HepG2 (cell line): ENCODE measurements around the gene TBC1D20. TPM values are rescaled to one million over a fixed set of nuclear protein-coding genes. Genes with fewer than 3 reads are reported as not detected.

ENCODE experiments used
- ARHGAP35 ChIP-seq: sonication (generic); formaldehyde crosslinking; IDR thresholded peaks from 2 replicates; pipeline ENCODE4 v1.9.0; 2022; ENCODE audit warnings: mild to moderate bottlenecking, inconsistent platforms, moderate library complexity, missing genetic modification reagents, borderline replicate concordance
- BRCA1 ChIP-seq: sonication (generic); formaldehyde crosslinking; IDR thresholded peaks from 2 replicates; pipeline ENCODE4 v1.4.0; 2020; ENCODE audit warnings: missing genetic modification reagents
- CENPX ChIP-seq: sonication (generic); formaldehyde crosslinking; IDR thresholded peaks from 2 replicates; pipeline ENCODE4 v1.9.0; 2021; ENCODE audit warnings: mild to moderate bottlenecking, missing genetic modification reagents, moderate library complexity
- DNMT1 ChIP-seq: sonication (generic); formaldehyde crosslinking; IDR thresholded peaks from 2 replicates; pipeline ENCODE4 v1.5.1; 2020; ENCODE audit warnings: mild to moderate bottlenecking, missing genetic modification reagents
- KDM4B ChIP-seq: sonication (generic); formaldehyde crosslinking; IDR thresholded peaks from 2 replicates; pipeline ENCODE4 v1.4.0; 2020; ENCODE audit warnings: missing genetic modification reagents
- KMT2A ChIP-seq: sonication (generic); formaldehyde crosslinking; IDR thresholded peaks from 2 replicates; pipeline ENCODE4 v1.4.0; 2020; ENCODE audit warnings: missing genetic modification reagents
- NFRKB ChIP-seq: fragments of 450-650 bp; IDR thresholded peaks from 2 replicates; pipeline ENCODE4 v1.6.1; 2017
- RFXANK ChIP-seq: IDR thresholded peaks from 2 replicates; pipeline ENCODE4 v1.6.1; 2016
- SNAI1 ChIP-seq: sonication (generic); formaldehyde crosslinking; IDR thresholded peaks from 2 replicates; pipeline ENCODE4 v1.5.0; 2020; ENCODE audit warnings: mild to moderate bottlenecking, missing genetic modification reagents, borderline replicate concordance
- SPEN ChIP-seq: sonication (generic); formaldehyde crosslinking; IDR thresholded peaks from 2 replicates; pipeline ENCODE4 v1.5.1; 2020; ENCODE audit warnings: low read depth, mild to moderate bottlenecking, missing genetic modification reagents
- ZNF121 ChIP-seq: sonication (generic); formaldehyde crosslinking; IDR thresholded peaks from 2 replicates; pipeline ENCODE4 v1.5.0; 2020; ENCODE audit warnings: mild to moderate bottlenecking, missing genetic modification reagents
- ZNF205 ChIP-seq: IDR thresholded peaks from 2 replicates; pipeline ENCODE4 v1.6.1; 2018; ENCODE audit warnings: missing biosample characterization, missing genetic modification reagents
- ZNF383 ChIP-seq: sonication (generic); formaldehyde crosslinking; IDR thresholded peaks from 2 replicates; pipeline ENCODE4 v1.4.0; 2020; ENCODE audit warnings: missing genetic modification reagents, mild to moderate bottlenecking, borderline replicate concordance
- ZNF570 ChIP-seq: sonication (generic); formaldehyde crosslinking; IDR thresholded peaks from 2 replicates; pipeline ENCODE4 v1.4.0; 2020; ENCODE audit warnings: mild to moderate bottlenecking, missing genetic modification reagents, borderline replicate concordance
- ZNF598 ChIP-seq: sonication (generic); formaldehyde crosslinking; IDR thresholded peaks from 2 replicates; pipeline ENCODE4 v1.5.1; 2020; ENCODE audit warnings: mild to moderate bottlenecking, missing genetic modification reagents, borderline replicate concordance
- ZNF605 ChIP-seq: sonication (generic); formaldehyde crosslinking; IDR thresholded peaks from 2 replicates; pipeline ENCODE4 v1.8.0; 2022; ENCODE audit warnings: mild to moderate bottlenecking, missing genetic modification reagents
- ZNF749 ChIP-seq: sonication (generic); formaldehyde crosslinking; IDR thresholded peaks from 2 replicates; pipeline ENCODE4 v1.8.0; 2022; ENCODE audit warnings: mild to moderate bottlenecking, missing genetic modification reagents, moderate library complexity, borderline replicate concordance
- ZNF83 ChIP-seq: sonication (generic); formaldehyde crosslinking; IDR thresholded peaks from 2 replicates; pipeline ENCODE4 v1.4.0; 2020; ENCODE audit warnings: missing genetic modification reagents, mild to moderate bottlenecking, borderline replicate concordance
- ZNF850 ChIP-seq: sonication (generic); formaldehyde crosslinking; conservative IDR thresholded peaks from 2 replicates; pipeline ENCODE4 v1.9.0; 2021; ENCODE audit warnings: mild to moderate bottlenecking, missing genetic modification reagents
- polyA plus RNA-seq, 8 experiments: library from polyadenylated mRNA; depleted of rRNA in 3 of 8; stranded (reverse) in 7 of 8; unstranded in 1 of 8; fragments of >200 nt; fragmentation: Illumina TruSeq in 4 of 8; extraction: Trizol in 4 of 8; gene quantifications; 2 replicates each; pipeline versions ENCODE4 v1.2.1 to v1.2.3, GENCODE V29; 2011 to 2016; ENCODE audit warnings: low read depth in 4 of 8, missing spikeins in 1 of 8, mixed read lengths in 1 of 8; ENCODE audit not compliant: insufficient read depth in 1 of 8
- total RNA-seq, 5 experiments: library from RNA; depleted of rRNA; stranded (reverse); fragments of >200 nt; fragmentation: Illumina TruSeq; extraction: Trizol; gene quantifications; 2 replicates each; pipeline ENCODE4 v1.2.3, GENCODE V29; 2016; ENCODE audit warnings: low read depth in 1 of 5
- TF ChIP-seq, protein P1 (sequence below): sonication (generic); formaldehyde crosslinking; conservative IDR thresholded peaks from 2 replicates; pipeline ENCODE4 v1.4.0; 2020; ENCODE audit warnings: missing genetic modification reagents
- TF ChIP-seq, protein P2 (sequence below), 2 experiments: sonication (generic) in 1 of 2; formaldehyde crosslinking in 1 of 2; IDR thresholded peaks; 2 replicates each; pipeline versions ENCODE4 v1.4.0 to v1.6.1; 2016 to 2020; ENCODE audit warnings: borderline replicate concordance in 1 of 2, low read depth in 1 of 2, mild to moderate bottlenecking in 1 of 2, missing genetic modification reagents in 1 of 2
- TF ChIP-seq, protein P3 (sequence below): sonication (generic); formaldehyde crosslinking; IDR thresholded peaks from 2 replicates; pipeline ENCODE4 v1.4.0; 2020; ENCODE audit warnings: missing genetic modification reagents
- TF ChIP-seq, protein P4 (sequence below): sonication (generic); formaldehyde crosslinking; IDR thresholded peaks from 2 replicates; pipeline ENCODE4 v1.8.0; 2022; ENCODE audit warnings: missing genetic modification reagents, mild to moderate bottlenecking, inconsistent platforms, borderline replicate concordance
- TF ChIP-seq, protein P5 (sequence below): IDR thresholded peaks from 2 replicates; pipeline ENCODE4 v1.6.1; 2016

TBC1D20 gene
- total and polyA plus RNA-seq, 2 of the 13 experiments (the other 11 are each of a cell fraction or from before 2014, with no cell fraction given) = 36.6 to 47.1 TPM

DNA sequence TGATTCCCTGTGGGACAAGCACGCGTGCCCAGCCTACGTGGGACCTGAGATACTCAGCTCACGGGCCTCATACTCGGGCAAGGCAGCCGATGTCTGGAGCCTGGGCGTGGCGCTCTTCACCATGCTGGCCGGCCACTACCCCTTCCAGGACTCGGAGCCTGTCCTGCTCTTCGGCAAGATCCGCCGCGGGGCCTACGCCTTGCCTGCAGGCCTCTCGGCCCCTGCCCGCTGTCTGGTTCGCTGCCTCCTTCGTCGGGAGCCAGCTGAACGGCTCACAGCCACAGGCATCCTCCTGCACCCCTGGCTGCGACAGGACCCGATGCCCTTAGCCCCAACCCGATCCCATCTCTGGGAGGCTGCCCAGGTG lies 66.1 kb downstream of the TBC1D20 start (continued):
- TF ChIP-seq, protein P1, sequence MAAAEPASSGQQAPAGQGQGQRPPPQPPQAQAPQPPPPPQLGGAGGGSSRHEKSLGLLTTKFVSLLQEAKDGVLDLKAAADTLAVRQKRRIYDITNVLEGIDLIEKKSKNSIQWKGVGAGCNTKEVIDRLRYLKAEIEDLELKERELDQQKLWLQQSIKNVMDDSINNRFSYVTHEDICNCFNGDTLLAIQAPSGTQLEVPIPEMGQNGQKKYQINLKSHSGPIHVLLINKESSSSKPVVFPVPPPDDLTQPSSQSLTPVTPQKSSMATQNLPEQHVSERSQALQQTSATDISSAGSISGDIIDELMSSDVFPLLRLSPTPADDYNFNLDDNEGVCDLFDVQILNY (CRISPR knock-in tag) = no peak; the same call in 1 of the 2 replicates
- TF ChIP-seq SNAI1 (CRISPR knock-in tag) = no peak
- no peak for TF ChIP-seq CENPX
- no peak for TF ChIP-seq BRCA1
- no peak for TF ChIP-seq RFXANK (CRISPR knock-in tag)
- TF ChIP-seq, protein P2, sequence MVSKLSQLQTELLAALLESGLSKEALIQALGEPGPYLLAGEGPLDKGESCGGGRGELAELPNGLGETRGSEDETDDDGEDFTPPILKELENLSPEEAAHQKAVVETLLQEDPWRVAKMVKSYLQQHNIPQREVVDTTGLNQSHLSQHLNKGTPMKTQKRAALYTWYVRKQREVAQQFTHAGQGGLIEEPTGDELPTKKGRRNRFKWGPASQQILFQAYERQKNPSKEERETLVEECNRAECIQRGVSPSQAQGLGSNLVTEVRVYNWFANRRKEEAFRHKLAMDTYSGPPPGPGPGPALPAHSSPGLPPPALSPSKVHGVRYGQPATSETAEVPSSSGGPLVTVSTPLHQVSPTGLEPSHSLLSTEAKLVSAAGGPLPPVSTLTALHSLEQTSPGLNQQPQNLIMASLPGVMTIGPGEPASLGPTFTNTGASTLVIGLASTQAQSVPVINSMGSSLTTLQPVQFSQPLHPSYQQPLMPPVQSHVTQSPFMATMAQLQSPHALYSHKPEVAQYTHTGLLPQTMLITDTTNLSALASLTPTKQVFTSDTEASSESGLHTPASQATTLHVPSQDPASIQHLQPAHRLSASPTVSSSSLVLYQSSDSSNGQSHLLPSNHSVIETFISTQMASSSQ (IDR thresholded peaks at IDR 0.05; ENCODE audit: low read depth) = no peak
- TF ChIP-seq, protein P2 (CRISPR knock-in tag; IDR thresholded peaks at IDR 0.05; ENCODE audit: borderline replicate concordance) = no peak
- peak; percentile 64 for TF ChIP-seq ZNF605 (CRISPR knock-in tag)
- TF ChIP-seq ARHGAP35 = no peak
- TF ChIP-seq, protein P3, sequence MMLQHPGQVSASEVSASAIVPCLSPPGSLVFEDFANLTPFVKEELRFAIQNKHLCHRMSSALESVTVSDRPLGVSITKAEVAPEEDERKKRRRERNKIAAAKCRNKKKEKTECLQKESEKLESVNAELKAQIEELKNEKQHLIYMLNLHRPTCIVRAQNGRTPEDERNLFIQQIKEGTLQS (CRISPR knock-in tag) = no peak
- no peak for TF ChIP-seq ZNF749 (CRISPR knock-in tag)
- TF ChIP-seq DNMT1 (CRISPR knock-in tag) = no peak
- TF ChIP-seq ZNF205 = no peak
- no peak for TF ChIP-seq ZNF121
- TF ChIP-seq ZNF83 (CRISPR knock-in tag) = no peak
- TF ChIP-seq NFRKB = no peak
- TF ChIP-seq KDM4B (CRISPR knock-in tag) = 0 out of 2 replicates have a peak, but pooled peaks have one; percentile 32
- no peak for TF ChIP-seq ZNF570 (CRISPR knock-in tag)
- TF ChIP-seq, protein P4, sequence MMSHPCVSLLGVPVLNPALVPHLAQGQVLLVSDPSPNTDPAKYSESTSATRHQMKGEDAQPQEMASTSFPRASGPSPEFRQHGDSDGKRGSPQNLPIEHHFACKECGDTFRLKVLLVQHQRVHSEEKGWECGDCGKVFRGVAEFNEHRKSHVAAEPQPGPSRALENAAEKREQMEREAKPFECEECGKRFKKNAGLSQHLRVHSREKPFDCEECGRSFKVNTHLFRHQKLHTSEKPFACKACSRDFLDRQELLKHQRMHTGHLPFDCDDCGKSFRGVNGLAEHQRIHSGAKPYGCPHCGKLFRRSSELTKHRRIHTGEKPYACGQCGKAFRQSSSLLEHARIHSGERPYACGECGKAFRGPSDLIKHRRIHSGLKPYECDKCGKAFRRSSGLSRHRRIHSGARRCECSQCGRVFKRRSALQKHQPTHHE (CRISPR knock-in tag) = 0 out of 2 replicates have a peak, but pooled peaks have one; percentile 10
- TF ChIP-seq, protein P5, sequence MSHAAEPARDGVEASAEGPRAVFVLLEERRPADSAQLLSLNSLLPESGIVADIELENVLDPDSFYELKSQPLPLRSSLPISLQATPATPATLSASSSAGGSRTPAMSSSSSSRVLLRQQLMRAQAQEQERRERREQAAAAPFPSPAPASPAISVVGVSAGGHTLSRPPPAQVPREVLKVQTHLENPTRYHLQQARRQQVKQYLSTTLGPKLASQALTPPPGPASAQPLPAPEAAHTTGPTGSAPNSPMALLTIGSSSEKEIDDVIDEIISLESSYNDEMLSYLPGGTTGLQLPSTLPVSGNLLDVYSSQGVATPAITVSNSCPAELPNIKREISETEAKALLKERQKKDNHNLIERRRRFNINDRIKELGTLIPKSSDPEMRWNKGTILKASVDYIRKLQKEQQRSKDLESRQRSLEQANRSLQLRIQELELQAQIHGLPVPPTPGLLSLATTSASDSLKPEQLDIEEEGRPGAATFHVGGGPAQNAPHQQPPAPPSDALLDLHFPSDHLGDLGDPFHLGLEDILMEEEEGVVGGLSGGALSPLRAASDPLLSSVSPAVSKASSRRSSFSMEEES (CRISPR knock-in tag) = 0 out of 2 replicates have a peak, but pooled peaks have one; percentile 0
- no peak for TF ChIP-seq ZNF383 (CRISPR knock-in tag)
- TF ChIP-seq ZNF598 (CRISPR knock-in tag) = peak; percentile 56; the same call in 1 of the 2 replicates
- TF ChIP-seq SPEN (CRISPR knock-in tag) = no peak
- TF ChIP-seq ZNF850 = no peak
- TF ChIP-seq KMT2A (CRISPR knock-in tag) = no peak
